Suprapubic skin (tissue), 3 donors: Measurements from ENCODE around the gene LAP3.

ENCODE experiments used
- POLR2A ChIP-seq, 2 donors: fragments of 450-650 bp; IDR thresholded peaks; one replicate each; pipeline ENCODE4 v1.6.1; 2017; ENCODE audit warnings: antibody characterized with exemption in 2 of 2, mild to moderate bottlenecking in 2 of 2, moderate library complexity in 2 of 2
- TF ChIP-seq, protein P1 (sequence below), 2 donors: fragments of 200-600 bp in 1 of 2; fragments of 450-650 bp in 1 of 2; sonication (generic) in 1 of 2; IDR thresholded peaks; one replicate each; pipeline ENCODE4 v1.5.1; 2016 to 2019; ENCODE audit warnings: antibody characterized with exemption in 2 of 2, mild to moderate bottlenecking in 1 of 2, moderate library complexity in 1 of 2

GRCh38 chr4:17580969-17581368, 4.0 kb downstream of the LAP3 start:
- no peak for TF ChIP-seq POLR2A (IDR thresholded peaks at IDR 0.05)
- TF ChIP-seq, protein P1, sequence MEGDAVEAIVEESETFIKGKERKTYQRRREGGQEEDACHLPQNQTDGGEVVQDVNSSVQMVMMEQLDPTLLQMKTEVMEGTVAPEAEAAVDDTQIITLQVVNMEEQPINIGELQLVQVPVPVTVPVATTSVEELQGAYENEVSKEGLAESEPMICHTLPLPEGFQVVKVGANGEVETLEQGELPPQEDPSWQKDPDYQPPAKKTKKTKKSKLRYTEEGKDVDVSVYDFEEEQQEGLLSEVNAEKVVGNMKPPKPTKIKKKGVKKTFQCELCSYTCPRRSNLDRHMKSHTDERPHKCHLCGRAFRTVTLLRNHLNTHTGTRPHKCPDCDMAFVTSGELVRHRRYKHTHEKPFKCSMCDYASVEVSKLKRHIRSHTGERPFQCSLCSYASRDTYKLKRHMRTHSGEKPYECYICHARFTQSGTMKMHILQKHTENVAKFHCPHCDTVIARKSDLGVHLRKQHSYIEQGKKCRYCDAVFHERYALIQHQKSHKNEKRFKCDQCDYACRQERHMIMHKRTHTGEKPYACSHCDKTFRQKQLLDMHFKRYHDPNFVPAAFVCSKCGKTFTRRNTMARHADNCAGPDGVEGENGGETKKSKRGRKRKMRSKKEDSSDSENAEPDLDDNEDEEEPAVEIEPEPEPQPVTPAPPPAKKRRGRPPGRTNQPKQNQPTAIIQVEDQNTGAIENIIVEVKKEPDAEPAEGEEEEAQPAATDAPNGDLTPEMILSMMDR (IDR thresholded peaks at IDR 0.05): no peak
